Naive thymus-derived CD4-positive, alpha-beta T cell (primary cell): ENCODE data around the gene B2M. TPM values are rescaled to one million over a fixed set of nuclear protein-coding genes. Genes with fewer than 3 reads are reported as not detected.
A peak's percentile ranks its signal among the peaks of the same experiment; 100 is the strongest.
"Not testable (repeated sequence)": the region's sequence is repeated elsewhere in the genome, so short reads cannot be mapped to it uniquely, and the experiment has no call there.

ENCODE experiments used
- ATAC-seq: fragments of 150-1000 bp; cut with Tn5 transposase; 2 replicates; pipeline ENCODE4 v1.10.0; 2021; ENCODE audit warnings: mild to moderate bottlenecking, moderate library complexity
- CTCF ChIA-PET: fragments of 350-600 bp; sonication (Branson Sonifier 250); formaldehyde crosslinking; loops from one replicate; lab custom pipeline; 2021; ENCODE audit warnings: antibody characterized with exemption; lab: Charles Lee
- POLR2A ChIA-PET: fragments of 350-600 bp; sonication (Branson Sonifier 250); formaldehyde crosslinking; loops from one replicate; lab custom pipeline; 2021; ENCODE audit warnings: antibody characterized with exemption, inconsistent platforms; lab: Charles Lee
- DNase-seq, 9 donors: peaks; one replicate each; pipeline versions ENCODE4 v3.0.0 to v3.0.0-alpha.2; 2020 to 2022; ENCODE audit warnings: mixed read lengths in 1 of 9
- H3K27ac ChIP-seq: one replicate; pipeline ENCODE4 v1.7.0; 2013; ENCODE audit warnings: mild to moderate bottlenecking, low read depth, low read length, moderate library complexity
- H3K27me3 ChIP-seq, 2 donors: one replicate each; pipeline ENCODE4 v1.7.0; 2013; ENCODE audit warnings: low read length in 2 of 2, mild to moderate bottlenecking in 2 of 2, moderate library complexity in 2 of 2; ENCODE audit not compliant: control insufficient read depth in 2 of 2, insufficient read depth in 2 of 2
- H3K36me3 ChIP-seq, 3 experiments: 1 replicate in 2 of 3; 2 replicates in 1 of 3; pipeline ENCODE4 v1.7.0; 2013; ENCODE audit warnings: low read length in 3 of 3, mild to moderate bottlenecking in 3 of 3, moderate library complexity in 1 of 3; ENCODE audit not compliant: insufficient read depth in 3 of 3, control insufficient read depth in 2 of 3
- H3K4me1 ChIP-seq, 2 donors: one replicate each; pipeline ENCODE4 v1.7.0; 2013; ENCODE audit warnings: low read length in 2 of 2, mild to moderate bottlenecking in 2 of 2, moderate library complexity in 1 of 2; ENCODE audit not compliant: control insufficient read depth in 2 of 2, insufficient read depth in 2 of 2
- H3K4me3 ChIP-seq: 2 replicates; pipeline ENCODE4 v1.7.0; 2013; ENCODE audit warnings: mild to moderate bottlenecking, low read length
- H3K9me3 ChIP-seq, 3 experiments: 1 replicate in 2 of 3; 2 replicates in 1 of 3; pipeline ENCODE4 v1.7.0; 2013; ENCODE audit warnings: low read length in 3 of 3; ENCODE audit not compliant: control insufficient read depth in 2 of 3
- H3K27ac Mint-ChIP-seq, 9 donors: one replicate each; pipeline ENCODE4 v1.8.0; 2020 to 2022; ENCODE audit warnings: mixed read lengths in 9 of 9, mild to moderate bottlenecking in 8 of 9, moderate library complexity in 5 of 9, inconsistent platforms in 2 of 9
- H3K27me3 Mint-ChIP-seq, 5 donors: one replicate each; pipeline ENCODE4 v1.8.0; 2021 to 2022; ENCODE audit warnings: mixed read lengths in 5 of 5, mild to moderate bottlenecking in 1 of 5
- H3K36me3 Mint-ChIP-seq, 5 donors: one replicate each; pipeline ENCODE4 v1.8.0; 2020 to 2022; ENCODE audit warnings: mixed read lengths in 5 of 5, mild to moderate bottlenecking in 3 of 5, inconsistent platforms in 1 of 5
- H3K4me1 Mint-ChIP-seq, 7 donors: one replicate each; pipeline ENCODE4 v1.8.0; 2020 to 2022; ENCODE audit warnings: mixed read lengths in 7 of 7, mild to moderate bottlenecking in 3 of 7, inconsistent platforms in 1 of 7
- H3K4me3 Mint-ChIP-seq, 10 donors: one replicate each; pipeline ENCODE4 v1.8.0; 2020 to 2022; ENCODE audit warnings: mild to moderate bottlenecking in 10 of 10, mixed read lengths in 10 of 10, moderate library complexity in 6 of 10, inconsistent platforms in 2 of 10
- H3K9me3 Mint-ChIP-seq, 11 donors: one replicate each; pipeline ENCODE4 v1.8.0; 2020 to 2022; ENCODE audit warnings: mixed read lengths in 11 of 11, mild to moderate bottlenecking in 4 of 11, inconsistent platforms in 1 of 11, moderate library complexity in 1 of 11
- intact Hi-C, 2 donors: fragments of 100-400 bp; cut with micrococcal nuclease; formaldehyde crosslinking; loops; one replicate each; pipeline ENCODE4 v1.15.1; 2023
- polyA plus RNA-seq, 2 donors: library from polyadenylated mRNA; unstranded; fragments of 300-500 nt; fragmentation: Illumina TruSeq; gene quantifications; one replicate each; pipeline ENCODE4 v1.2.3, GENCODE V29; 2021
- total RNA-seq, 6 experiments: library from RNA in 5 of 6; stranded (reverse) in 5 of 6; gene quantifications; 1 replicate in 5 of 6; 2 replicates in 1 of 6; pipeline ENCODE4 v1.2.3 and lab custom pipeline; 2021 to 2026

Gene B2M
- total and polyA plus RNA-seq, 7 experiments from 2014 or later = 4,325 to 34,374 (median 6,506) TPM

DNA sequence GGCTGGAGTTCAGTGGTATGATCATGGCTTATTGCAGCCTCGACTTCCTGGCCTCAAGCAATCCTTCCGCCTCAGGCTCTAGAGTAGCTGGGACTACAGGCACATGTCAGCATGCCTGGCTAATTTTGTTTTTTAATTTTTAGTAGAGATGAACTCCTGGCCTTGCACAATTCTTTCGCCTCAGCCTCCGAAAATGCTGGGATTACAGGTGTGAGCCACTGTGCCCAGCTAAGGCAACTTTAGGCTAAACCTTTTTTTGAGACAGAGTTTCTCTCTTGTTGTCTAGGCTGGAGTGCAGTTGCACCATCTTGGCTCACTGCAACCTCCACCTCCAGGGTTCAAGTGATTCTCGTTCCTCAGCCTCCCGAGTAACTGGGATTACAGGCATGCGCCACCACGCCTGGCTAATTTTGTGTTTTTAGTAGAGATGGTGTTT is 8.7 kb downstream of the B2M start:
- peaks cover 38 to 39% (median 38%) of the 10 kb centered on the region in 3 experiments for H3K36me3 ChIP-seq
- H3K4me3 ChIP-seq, DNase-seq, H3K9me3 ChIP-seq, H3K9me3 Mint-ChIP-seq, ATAC-seq, H3K27me3 Mint-ChIP-seq, H3K27me3 ChIP-seq: not testable (repeated sequence)
- intact Hi-C loops = loop anchor here (1.0 to 10.0 kb wide), 3 partner anchors 8 to 895 kb away; partner anchors contain the start of genes MFAP1 (in 2 of the 2) and WDR76 (in 2 of the 2)
- ChIA-PET POLR2A (interaction anchor here (1.0 to 39.4 kb wide), 8 partner anchors 2 to 69 kb away, joined by 3 to 3822 read pairs (median 5); partner anchors contain the start of genes B2M, PATL2, SPG11 and TRIM69), CTCF (interaction anchor here (1.1 to 12.8 kb wide), 5 partner anchors 8 to 57 kb away, joined by 3 to 171 read pairs (median 7); partner anchors contain the start of genes SPG11 and TRIM69)
- Mint-ChIP-seq H3K27ac (peak overlapping the region; percentile 89 to 100 (median 95)), H3K4me1 (peaks cover 65 to 96% (median 89%) of the 10 kb centered on the region in 7 donors), H3K36me3 (peaks cover 7 to 46% (median 41%) of the 10 kb centered on the region in 5 donors), H3K4me3 (peak overlapping the region in 9 of 10 donors; percentile 19 to 97 (median 64))
- H3K4me1 ChIP-seq = peaks cover 83 to 91% of the 10 kb centered on the region in 2 donors
- H3K27ac ChIP-seq = peak overlapping the region; percentile 77

DNA sequence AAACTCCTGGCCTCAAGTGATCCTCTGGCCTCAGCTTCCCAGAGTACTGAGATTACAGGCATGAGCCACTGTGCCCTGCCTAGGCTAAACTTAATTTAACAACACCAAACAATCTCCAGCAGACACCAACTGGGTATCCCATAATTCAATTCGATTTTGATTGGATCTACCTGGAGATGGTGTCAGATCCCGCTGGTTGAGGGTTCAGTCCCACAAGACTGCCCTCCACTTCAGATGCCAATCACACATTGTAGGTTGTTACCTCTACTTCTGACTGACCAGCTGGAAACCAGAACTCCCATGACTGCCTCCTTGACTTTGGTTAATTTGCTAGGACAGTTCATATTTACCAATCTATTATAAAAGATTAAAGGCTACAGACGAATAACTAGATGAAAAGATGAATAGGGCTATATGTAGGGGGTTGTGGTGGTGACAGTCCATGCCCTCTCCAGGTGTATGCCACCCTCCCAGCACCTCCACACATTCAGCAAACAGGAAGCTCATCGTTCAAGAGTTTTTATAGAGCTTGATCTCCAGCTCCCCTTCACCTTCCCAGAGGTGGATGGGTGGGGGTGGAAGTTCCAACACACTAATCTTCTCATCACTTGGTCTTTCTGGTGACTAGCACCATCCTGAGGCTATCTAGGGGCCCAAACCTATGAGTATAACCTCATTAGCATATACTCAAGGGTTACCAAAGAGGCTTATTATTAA is 9.3 kb downstream of the B2M start:
- Mint-ChIP-seq H3K36me3 (peaks cover 1 to 43% (median 35%) of the 10 kb centered on the region in 5 donors), H3K27ac (peak overlapping the region; percentile 89 to 100 (median 95)), H3K4me1 (peaks cover 66 to 96% (median 88%) of the 10 kb centered on the region in 7 donors), H3K27me3 (no peaks in the 10 kb centered on the region), H3K4me3 (peak overlapping the region in 9 of 10 donors; percentile 19 to 97 (median 64)), H3K9me3 (peaks cover 0 to 6% (median 0%) of the 10 kb centered on the region in 11 donors)
- Histone ChIP-seq H3K4me3 (no peak overlapping the region), H3K9me3 (no peaks in the 10 kb centered on the region), H3K27me3 (no peaks in the 10 kb centered on the region), H3K27ac (peak overlapping the region; percentile 77), H3K4me1 (peaks cover 88 to 91% of the 10 kb centered on the region in 2 donors), H3K36me3 (peaks cover 32 to 33% (median 32%) of the 10 kb centered on the region in 3 experiments)
- ATAC-seq = no peak
- intact Hi-C loops = loop anchor here (10.0 kb wide), 1 partner anchor 896 kb away; the partner anchor contains the start of genes MFAP1 (in 2 of the 2) and WDR76 (in 2 of the 2)
- POLR2A ChIA-PET = interaction anchor here (0.7 to 39.4 kb wide), 9 partner anchors 3 to 294 kb away, joined by 3 to 3822 read pairs (median 3); partner anchors contain the start of genes B2M, PATL2, SPG11 and TRIM69
- CTCF ChIA-PET = interaction anchor here (1.1 to 12.8 kb wide), 4 partner anchors 16 to 58 kb away, joined by 3 to 171 read pairs (median 12); partner anchors contain the start of genes SPG11 and TRIM69
- DNase-seq = peak in 5 of 9 donors; percentile 19 to 50 (median 33)

DNA sequence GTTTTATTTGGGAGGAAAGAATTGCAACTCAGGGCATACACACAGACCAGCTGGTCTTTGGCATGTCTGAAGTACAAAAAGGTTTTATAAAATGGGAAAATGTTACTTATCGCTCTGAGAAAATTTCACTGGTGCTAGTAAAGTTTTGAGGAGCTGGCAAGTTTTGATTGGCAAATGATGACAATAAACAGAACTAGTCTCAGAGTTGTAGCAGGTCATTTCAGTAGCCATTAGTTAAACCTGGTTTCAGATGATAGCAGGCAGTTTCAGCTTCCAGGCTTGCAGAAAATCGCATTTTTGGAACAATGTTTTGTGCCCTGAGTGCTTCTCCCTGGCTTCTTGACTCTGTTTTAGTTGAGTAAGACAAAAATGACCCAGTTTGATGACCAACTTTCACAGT is 10.7 kb downstream of the B2M start:
- H3K4me3 ChIP-seq = no peak overlapping the region
- H3K4me3 Mint-ChIP-seq = peak overlapping the region in 6 of 10 donors; percentile 7 to 97 (median 62)

DNA sequence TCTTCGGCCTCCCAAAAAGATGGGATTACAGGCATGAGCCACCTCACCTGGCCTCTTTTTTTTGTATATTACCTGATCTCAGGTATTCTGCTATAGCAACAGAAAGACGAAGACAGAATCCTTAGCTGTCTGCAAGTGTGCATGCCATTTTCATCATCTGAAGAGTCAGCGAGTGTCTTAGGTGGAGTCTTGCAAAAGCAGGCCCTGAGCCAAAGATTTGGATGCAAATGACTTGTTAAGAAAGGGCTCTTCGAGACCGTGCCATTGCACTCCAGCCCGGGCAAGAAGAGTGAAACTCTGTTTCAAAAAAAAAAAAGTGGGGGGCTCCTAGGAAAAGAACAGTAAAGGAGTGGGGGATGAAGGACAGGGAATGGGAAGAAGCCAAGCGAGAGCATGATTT is 14.8 kb downstream of the B2M start:
- no peak for ATAC-seq
- intact Hi-C loops = loop anchor here (1.0 to 10.0 kb wide), 9 partner anchors 10 to 901 kb away; partner anchors contain the start of genes CTDSPL2 (in 2 of the 2), GOLM2 (in 2 of the 2), MFAP1 (in 2 of the 2) and TRIM69 (in 2 of the 2)

More for the DNA sequence above, 10.7 kb downstream of the B2M start:
- Mint-ChIP-seq H3K36me3 (peaks cover 0 to 29% (median 21%) of the 10 kb centered on the region in 5 donors), H3K4me1 (peaks cover 63 to 96% (median 86%) of the 10 kb centered on the region in 7 donors), H3K9me3 (peaks cover 0 to 6% (median 0%) of the 10 kb centered on the region in 11 donors), H3K27me3 (no peaks in the 10 kb centered on the region), H3K27ac (peak overlapping the region; percentile 86 to 100 (median 95))
- H3K27ac ChIP-seq = peak overlapping the region; percentile 77
- no peaks in the 10 kb centered on the region for H3K9me3 ChIP-seq
- no peak for DNase-seq
- no peak for ATAC-seq
- peaks cover 18 to 19% (median 19%) of the 10 kb centered on the region in 3 experiments for H3K36me3 ChIP-seq
- H3K27me3 ChIP-seq = no peaks in the 10 kb centered on the region
- CTCF ChIA-PET = interaction anchor here (1.4 to 12.8 kb wide), 5 partner anchors 8 to 59 kb away, joined by 3 to 171 read pairs (median 8); partner anchors contain the start of genes B2M, PATL2, SPG11 and TRIM69
- intact Hi-C loops = loop anchor here (10.0 kb wide), 1 partner anchor 897 kb away; the partner anchor contains the start of genes MFAP1 (in 2 of the 2) and WDR76 (in 2 of the 2)
- H3K4me1 ChIP-seq = peaks cover 85% of the 10 kb centered on the region in 2 donors
- POLR2A ChIA-PET = interaction anchor here (0.6 to 39.4 kb wide), 5 partner anchors 4 to 176 kb away, joined by 3 to 3822 read pairs (median 2064); partner anchors contain the start of genes B2M, PATL2, SPG11 and TRIM69

DNA sequence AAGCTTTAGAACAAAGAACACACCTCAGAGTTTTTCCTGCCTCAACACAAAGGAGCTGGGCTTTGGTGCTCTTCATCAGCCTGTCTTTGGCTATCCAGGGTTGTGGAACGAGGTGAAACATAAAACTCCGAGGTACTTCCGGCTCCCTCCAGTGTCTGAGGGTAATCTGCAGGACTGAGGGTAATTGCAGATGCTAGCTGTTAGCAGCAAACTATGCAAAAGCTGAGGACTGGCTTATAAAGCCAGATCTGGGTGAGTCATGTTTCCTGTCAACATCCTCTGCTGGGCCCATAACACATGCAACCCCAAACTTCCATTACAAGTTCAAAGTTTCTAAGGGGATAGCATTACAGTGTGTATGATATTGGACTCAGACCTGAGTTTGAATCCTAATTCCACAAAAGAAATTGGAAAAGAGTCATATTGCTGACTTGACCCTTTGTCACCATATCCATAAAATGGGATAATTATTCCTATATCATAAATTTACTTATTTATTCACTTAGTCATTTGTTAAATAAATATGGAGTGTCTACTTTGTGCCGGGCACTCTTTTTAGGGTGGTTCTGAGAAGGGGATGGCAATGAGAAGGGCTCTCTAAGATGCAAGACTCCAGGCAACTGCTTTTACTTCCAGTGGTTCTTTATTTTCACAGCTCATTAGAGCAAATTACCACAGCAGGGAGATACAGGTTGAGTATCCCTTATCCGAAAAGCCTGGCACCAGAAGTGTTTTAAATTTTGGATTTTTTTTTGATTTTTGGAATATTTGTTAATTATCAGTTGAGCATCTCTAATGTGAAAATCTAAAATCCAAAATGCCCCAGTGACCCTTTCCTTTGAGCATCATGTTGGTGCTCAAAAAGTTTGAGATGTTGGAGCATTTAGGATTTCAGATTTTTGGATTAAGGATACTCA is 15.5 kb downstream of the B2M start:
- peak overlapping the region; percentile 99 for H3K27ac ChIP-seq
- POLR2A ChIA-PET = interaction anchor here (0.7 to 39.4 kb wide), 9 partner anchors 3 to 473 kb away, joined by 3 to 3822 read pairs (median 3); partner anchors contain the start of genes B2M, EIF3J, PATL2 and SPG11
- H3K27me3 Mint-ChIP-seq = peaks cover 0 to 2% (median 0%) of the 10 kb centered on the region in 5 donors
- CTCF ChIA-PET = interaction anchor here (0.8 to 5.4 kb wide), 7 partner anchors 11 to 68 kb away, joined by 3 to 47 read pairs (median 5); partner anchors contain the start of genes B2M, PATL2, SPG11 and TRIM69
- H3K9me3 Mint-ChIP-seq = peaks cover 0 to 5% (median 0%) of the 10 kb centered on the region in 11 donors
- H3K9me3 ChIP-seq = no peaks in the 10 kb centered on the region
- intact Hi-C loops = loop anchor here (1.0 to 10.0 kb wide), 9 partner anchors 9 to 902 kb away; partner anchors contain the start of genes CTDSPL2 (in 2 of the 2), GOLM2 (in 2 of the 2), MFAP1 (in 2 of the 2) and TRIM69 (in 2 of the 2)
- H3K4me1 Mint-ChIP-seq = peaks cover 47 to 85% (median 74%) of the 10 kb centered on the region in 7 donors
- peaks cover 0 to 17% (median 0%) of the 10 kb centered on the region in 5 donors for H3K36me3 Mint-ChIP-seq
- peak overlapping the region; percentile 98 to 100 (median 100) for H3K27ac Mint-ChIP-seq
- DNase-seq = peak in 8 of 9 donors; percentile 67 to 92 (median 82)
- peaks cover 58 to 64% of the 10 kb centered on the region in 2 donors for H3K4me1 ChIP-seq
- ATAC-seq = peak; percentile 64
- H3K27me3 ChIP-seq = no peaks in the 10 kb centered on the region
- peak overlapping the region; percentile 87 to 100 (median 96) for H3K4me3 Mint-ChIP-seq
- H3K36me3 ChIP-seq = no peaks in the 10 kb centered on the region
- H3K4me3 ChIP-seq = peak overlapping the region; percentile 68

More for the DNA sequence above, 14.8 kb downstream of the B2M start:
- H3K4me3 Mint-ChIP-seq = peak overlapping the region; percentile 87 to 100 (median 94)
- peaks cover 0 to 5% (median 0%) of the 10 kb centered on the region in 11 donors for H3K9me3 Mint-ChIP-seq
- peak overlapping the region; percentile 68 for H3K4me3 ChIP-seq
- H3K36me3 ChIP-seq = no peaks in the 10 kb centered on the region
- no peaks in the 10 kb centered on the region for H3K27me3 ChIP-seq
- H3K27me3 Mint-ChIP-seq = peaks cover 0 to 2% (median 0%) of the 10 kb centered on the region in 5 donors
- peak in 2 of 9 donors; percentile 18 to 46 for DNase-seq
- POLR2A ChIA-PET = interaction anchor here (0.8 to 39.4 kb wide), 8 partner anchors 4 to 473 kb away, joined by 3 to 3822 read pairs (median 4); partner anchors contain the start of genes B2M, EIF3J, PATL2 and SPG11
- no peaks in the 10 kb centered on the region for H3K9me3 ChIP-seq
- peaks cover 58 to 64% of the 10 kb centered on the region in 2 donors for H3K4me1 ChIP-seq
- peak overlapping the region; percentile 98 to 100 (median 100) for H3K27ac Mint-ChIP-seq
- peaks cover 47 to 85% (median 74%) of the 10 kb centered on the region in 7 donors for H3K4me1 Mint-ChIP-seq
- peaks cover 0 to 12% (median 0%) of the 10 kb centered on the region in 5 donors for H3K36me3 Mint-ChIP-seq
- CTCF ChIA-PET = interaction anchor here (0.8 to 5.4 kb wide), 6 partner anchors 11 to 67 kb away, joined by 3 to 47 read pairs (median 8); partner anchors contain the start of genes B2M, PATL2, SPG11 and TRIM69
- peak overlapping the region; percentile 99 for H3K27ac ChIP-seq
